K562 (cell line): Measurements from ENCODE around the gene CYP11A1. TPM values are rescaled to one million over a fixed set of nuclear protein-coding genes. Genes with fewer than 3 reads are reported as not detected.

Source experiments
- DMBX1 ChIP-seq: fragments of 250-450 bp; sonication (Bioruptor Pico); IDR thresholded peaks from 2 replicates; pipeline ENCODE4 v1.8.0; 2022; ENCODE audit warnings: inconsistent platforms, mild to moderate bottlenecking, moderate library complexity, borderline replicate concordance
- ETV5 ChIP-seq: sonication (generic); formaldehyde crosslinking; IDR thresholded peaks from 2 replicates; pipeline ENCODE4 v1.4.0; 2020; ENCODE audit warnings: low read depth, mild to moderate bottlenecking, missing genetic modification reagents
- HNRNPLL ChIP-seq: fragments of 200-400 bp; formaldehyde crosslinking; IDR thresholded peaks from 2 replicates; pipeline ENCODE4 v1.6.1; 2017; ENCODE audit warnings: low read length, low read depth, mild to moderate bottlenecking; ENCODE audit not compliant: poor library complexity, severe bottlenecking
- NFIX ChIP-seq: fragments of 250-450 bp; sonication (Bioruptor Pico); IDR thresholded peaks from 2 replicates; pipeline ENCODE4 v1.4.0; 2020; ENCODE audit warnings: low read depth, mild to moderate bottlenecking, moderate library complexity
- ZNF76 ChIP-seq: fragments of 250-450 bp; sonication (Bioruptor Pico); IDR thresholded peaks from 2 replicates; pipeline ENCODE4 v1.4.0; 2020; ENCODE audit warnings: mild to moderate bottlenecking, moderate library complexity, borderline replicate concordance
- ZNF778 ChIP-seq: fragments of 450-650 bp; formaldehyde crosslinking; IDR thresholded peaks from 2 replicates; pipeline ENCODE4 v1.4.0; 2020; ENCODE audit warnings: mild to moderate bottlenecking, moderate library complexity
- polyA plus RNA-seq, 8 experiments: library from polyadenylated mRNA; depleted of rRNA in 4 of 8; stranded (reverse) in 5 of 8; unstranded in 3 of 8; fragments of >200 nt; fragmentation: Nextera tagmentation in 2 of 8; fragmentation: Illumina TruSeq in 1 of 8; extraction: Ambion mirVana in 2 of 8; extraction: Trizol in 1 of 8; gene quantifications; 2 replicates each; pipeline versions ENCODE4 v1.2.1 to v1.2.3, GENCODE V29; 2011 to 2014; ENCODE audit warnings: inconsistent platforms in 1 of 8, missing spikeins in 1 of 8
- total RNA-seq, 7 experiments: library from RNA; depleted of rRNA in 6 of 7; stranded (reverse); fragments of >200 nt in 6 of 7; fragmentation: Illumina TruSeq in 2 of 7; extraction: Trizol in 2 of 7; gene quantifications; 2 replicates each; pipeline versions ENCODE4 v1.2.1 to v1.2.3, GENCODE V29; 2011 to 2021; ENCODE audit warnings: low replicate concordance in 1 of 7
- TF ChIP-seq, protein P1 (sequence below): fragments of 450-650 bp; IDR thresholded peaks from 2 replicates; pipeline ENCODE4 v1.7.0; 2016; ENCODE audit warnings: borderline replicate concordance
- TF ChIP-seq, protein P2 (sequence below): fragments of 450-650 bp; conservative IDR thresholded peaks from 2 replicates; pipeline ENCODE4 v1.6.1; 2016; ENCODE audit warnings: missing genetic modification characterization, low read depth, mild to moderate bottlenecking, control low read depth, missing compliant biosample characterization
- TF ChIP-seq, protein P3 (sequence below): fragments of 450-650 bp; formaldehyde crosslinking; IDR thresholded peaks from 2 replicates; pipeline ENCODE4 v1.4.0; 2022; ENCODE audit warnings: mild to moderate bottlenecking, moderate library complexity
- TF ChIP-seq, protein P4 (sequence below): fragments of 450-650 bp; IDR thresholded peaks from 2 replicates; pipeline ENCODE4 v1.6.1; 2018; ENCODE audit not compliant: partially characterized antibody
- TF ChIP-seq, protein P5 (sequence below): sonication (generic); formaldehyde crosslinking; IDR thresholded peaks from 2 replicates; pipeline ENCODE4 v1.8.1; 2023; ENCODE audit warnings: mild to moderate bottlenecking, missing genetic modification reagents
- TF ChIP-seq, protein P6 (sequence below), 2 experiments: fragments of 450-650 bp in 1 of 2; IDR thresholded peaks; 2 replicates each; pipeline ENCODE4 v1.6.1; 2011 to 2017; ENCODE audit warnings: low read depth in 2 of 2, antibody characterized with exemption in 1 of 2, borderline replicate concordance in 1 of 2, low read length in 1 of 2, mild to moderate bottlenecking in 1 of 2, mixed read lengths in 1 of 2; ENCODE audit not compliant: control insufficient read depth in 1 of 2

Gene CYP11A1
- total and polyA plus RNA-seq, 9 of the 15 experiments (the other 6 are each of a cell fraction or from before 2014, with no cell fraction given), result 0.06 to 0.24 (median 0.10) TPM; not detected in 4

DNA sequence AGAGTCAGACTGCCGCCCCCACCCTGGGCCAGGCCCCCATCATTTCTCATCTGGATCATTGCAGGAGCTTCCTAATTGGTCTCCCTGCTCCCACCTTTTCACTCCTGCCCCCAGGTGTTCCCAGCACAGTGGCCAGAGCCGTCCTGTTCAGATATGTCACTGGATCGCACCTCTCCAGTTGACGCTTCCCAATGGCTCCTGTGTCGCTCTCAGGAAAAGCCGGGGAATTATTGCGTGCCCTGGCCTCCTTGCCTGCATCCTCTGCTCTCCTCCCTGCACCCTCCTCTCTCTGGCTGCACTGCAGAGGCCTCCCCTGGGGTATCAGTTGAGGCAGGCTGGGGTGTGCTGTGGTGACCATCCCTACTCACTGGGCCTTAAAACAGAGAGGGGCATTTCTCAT lies 25.5 kb upstream of the CYP11A1 start (continued):
- TF ChIP-seq NFIX, result no peak
- no peak for TF ChIP-seq ETV5 (CRISPR knock-in tag)
- TF ChIP-seq HNRNPLL, result no peak
- TF ChIP-seq, protein P1, sequence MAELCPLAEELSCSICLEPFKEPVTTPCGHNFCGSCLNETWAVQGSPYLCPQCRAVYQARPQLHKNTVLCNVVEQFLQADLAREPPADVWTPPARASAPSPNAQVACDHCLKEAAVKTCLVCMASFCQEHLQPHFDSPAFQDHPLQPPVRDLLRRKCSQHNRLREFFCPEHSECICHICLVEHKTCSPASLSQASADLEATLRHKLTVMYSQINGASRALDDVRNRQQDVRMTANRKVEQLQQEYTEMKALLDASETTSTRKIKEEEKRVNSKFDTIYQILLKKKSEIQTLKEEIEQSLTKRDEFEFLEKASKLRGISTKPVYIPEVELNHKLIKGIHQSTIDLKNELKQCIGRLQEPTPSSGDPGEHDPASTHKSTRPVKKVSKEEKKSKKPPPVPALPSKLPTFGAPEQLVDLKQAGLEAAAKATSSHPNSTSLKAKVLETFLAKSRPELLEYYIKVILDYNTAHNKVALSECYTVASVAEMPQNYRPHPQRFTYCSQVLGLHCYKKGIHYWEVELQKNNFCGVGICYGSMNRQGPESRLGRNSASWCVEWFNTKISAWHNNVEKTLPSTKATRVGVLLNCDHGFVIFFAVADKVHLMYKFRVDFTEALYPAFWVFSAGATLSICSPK, result no peak
- TF ChIP-seq, protein P2, sequence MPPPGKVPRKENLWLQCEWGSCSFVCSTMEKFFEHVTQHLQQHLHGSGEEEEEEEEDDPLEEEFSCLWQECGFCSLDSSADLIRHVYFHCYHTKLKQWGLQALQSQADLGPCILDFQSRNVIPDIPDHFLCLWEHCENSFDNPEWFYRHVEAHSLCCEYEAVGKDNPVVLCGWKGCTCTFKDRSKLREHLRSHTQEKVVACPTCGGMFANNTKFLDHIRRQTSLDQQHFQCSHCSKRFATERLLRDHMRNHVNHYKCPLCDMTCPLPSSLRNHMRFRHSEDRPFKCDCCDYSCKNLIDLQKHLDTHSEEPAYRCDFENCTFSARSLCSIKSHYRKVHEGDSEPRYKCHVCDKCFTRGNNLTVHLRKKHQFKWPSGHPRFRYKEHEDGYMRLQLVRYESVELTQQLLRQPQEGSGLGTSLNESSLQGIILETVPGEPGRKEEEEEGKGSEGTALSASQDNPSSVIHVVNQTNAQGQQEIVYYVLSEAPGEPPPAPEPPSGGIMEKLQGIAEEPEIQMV (tag), result peak; percentile 61; the same call in 1 of the 2 replicates
- TF ChIP-seq, protein P3, sequence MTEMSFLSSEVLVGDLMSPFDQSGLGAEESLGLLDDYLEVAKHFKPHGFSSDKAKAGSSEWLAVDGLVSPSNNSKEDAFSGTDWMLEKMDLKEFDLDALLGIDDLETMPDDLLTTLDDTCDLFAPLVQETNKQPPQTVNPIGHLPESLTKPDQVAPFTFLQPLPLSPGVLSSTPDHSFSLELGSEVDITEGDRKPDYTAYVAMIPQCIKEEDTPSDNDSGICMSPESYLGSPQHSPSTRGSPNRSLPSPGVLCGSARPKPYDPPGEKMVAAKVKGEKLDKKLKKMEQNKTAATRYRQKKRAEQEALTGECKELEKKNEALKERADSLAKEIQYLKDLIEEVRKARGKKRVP (CRISPR knock-in tag), result 0 out of 2 replicates have a peak, but pooled peaks have one; percentile 29
- TF ChIP-seq DMBX1 (CRISPR knock-in tag), result peak; percentile 26; the same call in 1 of the 2 replicates
- TF ChIP-seq, protein P4, sequence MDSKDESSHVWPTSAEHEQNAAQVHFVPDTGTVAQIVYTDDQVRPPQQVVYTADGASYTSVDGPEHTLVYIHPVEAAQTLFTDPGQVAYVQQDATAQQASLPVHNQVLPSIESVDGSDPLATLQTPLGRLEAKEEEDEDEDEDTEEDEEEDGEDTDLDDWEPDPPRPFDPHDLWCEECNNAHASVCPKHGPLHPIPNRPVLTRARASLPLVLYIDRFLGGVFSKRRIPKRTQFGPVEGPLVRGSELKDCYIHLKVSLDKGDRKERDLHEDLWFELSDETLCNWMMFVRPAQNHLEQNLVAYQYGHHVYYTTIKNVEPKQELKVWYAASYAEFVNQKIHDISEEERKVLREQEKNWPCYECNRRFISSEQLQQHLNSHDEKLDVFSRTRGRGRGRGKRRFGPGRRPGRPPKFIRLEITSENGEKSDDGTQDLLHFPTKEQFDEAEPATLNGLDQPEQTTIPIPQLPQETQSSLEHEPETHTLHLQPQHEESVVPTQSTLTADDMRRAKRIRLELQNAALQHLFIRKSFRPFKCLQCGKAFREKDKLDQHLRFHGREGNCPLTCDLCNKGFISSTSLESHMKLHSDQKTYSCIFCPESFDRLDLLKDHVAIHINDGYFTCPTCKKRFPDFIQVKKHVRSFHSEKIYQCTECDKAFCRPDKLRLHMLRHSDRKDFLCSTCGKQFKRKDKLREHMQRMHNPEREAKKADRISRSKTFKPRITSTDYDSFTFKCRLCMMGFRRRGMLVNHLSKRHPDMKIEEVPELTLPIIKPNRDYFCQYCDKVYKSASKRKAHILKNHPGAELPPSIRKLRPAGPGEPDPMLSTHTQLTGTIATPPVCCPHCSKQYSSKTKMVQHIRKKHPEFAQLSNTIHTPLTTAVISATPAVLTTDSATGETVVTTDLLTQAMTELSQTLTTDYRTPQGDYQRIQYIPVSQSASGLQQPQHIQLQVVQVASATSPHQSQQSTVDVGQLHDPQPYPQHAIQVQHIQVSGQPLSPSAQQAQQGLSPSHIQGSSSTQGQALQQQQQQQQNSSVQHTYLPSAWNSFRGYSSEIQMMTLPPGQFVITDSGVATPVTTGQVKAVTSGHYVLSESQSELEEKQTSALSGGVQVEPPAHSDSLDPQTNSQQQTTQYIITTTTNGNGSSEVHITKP, result no peak
- TF ChIP-seq ZNF76 (CRISPR knock-in tag), result no peak
- TF ChIP-seq, protein P5, sequence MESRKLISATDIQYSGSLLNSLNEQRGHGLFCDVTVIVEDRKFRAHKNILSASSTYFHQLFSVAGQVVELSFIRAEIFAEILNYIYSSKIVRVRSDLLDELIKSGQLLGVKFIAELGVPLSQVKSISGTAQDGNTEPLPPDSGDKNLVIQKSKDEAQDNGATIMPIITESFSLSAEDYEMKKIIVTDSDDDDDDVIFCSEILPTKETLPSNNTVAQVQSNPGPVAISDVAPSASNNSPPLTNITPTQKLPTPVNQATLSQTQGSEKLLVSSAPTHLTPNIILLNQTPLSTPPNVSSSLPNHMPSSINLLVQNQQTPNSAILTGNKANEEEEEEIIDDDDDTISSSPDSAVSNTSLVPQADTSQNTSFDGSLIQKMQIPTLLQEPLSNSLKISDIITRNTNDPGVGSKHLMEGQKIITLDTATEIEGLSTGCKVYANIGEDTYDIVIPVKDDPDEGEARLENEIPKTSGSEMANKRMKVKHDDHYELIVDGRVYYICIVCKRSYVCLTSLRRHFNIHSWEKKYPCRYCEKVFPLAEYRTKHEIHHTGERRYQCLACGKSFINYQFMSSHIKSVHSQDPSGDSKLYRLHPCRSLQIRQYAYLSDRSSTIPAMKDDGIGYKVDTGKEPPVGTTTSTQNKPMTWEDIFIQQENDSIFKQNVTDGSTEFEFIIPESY, result no peak
- no peak for TF ChIP-seq ZNF778 (CRISPR knock-in tag)
- TF ChIP-seq, protein P6, sequence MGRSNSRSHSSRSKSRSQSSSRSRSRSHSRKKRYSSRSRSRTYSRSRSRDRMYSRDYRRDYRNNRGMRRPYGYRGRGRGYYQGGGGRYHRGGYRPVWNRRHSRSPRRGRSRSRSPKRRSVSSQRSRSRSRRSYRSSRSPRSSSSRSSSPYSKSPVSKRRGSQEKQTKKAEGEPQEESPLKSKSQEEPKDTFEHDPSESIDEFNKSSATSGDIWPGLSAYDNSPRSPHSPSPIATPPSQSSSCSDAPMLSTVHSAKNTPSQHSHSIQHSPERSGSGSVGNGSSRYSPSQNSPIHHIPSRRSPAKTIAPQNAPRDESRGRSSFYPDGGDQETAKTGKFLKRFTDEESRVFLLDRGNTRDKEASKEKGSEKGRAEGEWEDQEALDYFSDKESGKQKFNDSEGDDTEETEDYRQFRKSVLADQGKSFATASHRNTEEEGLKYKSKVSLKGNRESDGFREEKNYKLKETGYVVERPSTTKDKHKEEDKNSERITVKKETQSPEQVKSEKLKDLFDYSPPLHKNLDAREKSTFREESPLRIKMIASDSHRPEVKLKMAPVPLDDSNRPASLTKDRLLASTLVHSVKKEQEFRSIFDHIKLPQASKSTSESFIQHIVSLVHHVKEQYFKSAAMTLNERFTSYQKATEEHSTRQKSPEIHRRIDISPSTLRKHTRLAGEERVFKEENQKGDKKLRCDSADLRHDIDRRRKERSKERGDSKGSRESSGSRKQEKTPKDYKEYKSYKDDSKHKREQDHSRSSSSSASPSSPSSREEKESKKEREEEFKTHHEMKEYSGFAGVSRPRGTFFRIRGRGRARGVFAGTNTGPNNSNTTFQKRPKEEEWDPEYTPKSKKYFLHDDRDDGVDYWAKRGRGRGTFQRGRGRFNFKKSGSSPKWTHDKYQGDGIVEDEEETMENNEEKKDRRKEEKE (IDR thresholded peaks at IDR 0.05; ENCODE audit: borderline replicate concordance in 1 of 2, control insufficient read depth in 1 of 2, low read depth in 2 of 2, low read length in 1 of 2), result no peak
